Stimulated activated CD8-positive, alpha-beta memory T cell treated with anti-CD3 and anti-CD28 coated beads, Interleukin-12 subunit alpha, Interleukin-12 subunit beta, amount 100 ng/mL, for 24 hours (primary cell): Measurements from ENCODE around the gene ST6GALNAC2.
"Not testable (repeated sequence)": the region's sequence is repeated elsewhere in the genome, so short reads cannot be mapped to it uniquely, and the experiment has no call there.

Source experiments
- DNase-seq: peaks from one replicate; pipeline ENCODE4 v3.0.0-alpha.2; 2020; ENCODE audit errors: extremely low read depth

The ST6GALNAC2 gene

DNA sequence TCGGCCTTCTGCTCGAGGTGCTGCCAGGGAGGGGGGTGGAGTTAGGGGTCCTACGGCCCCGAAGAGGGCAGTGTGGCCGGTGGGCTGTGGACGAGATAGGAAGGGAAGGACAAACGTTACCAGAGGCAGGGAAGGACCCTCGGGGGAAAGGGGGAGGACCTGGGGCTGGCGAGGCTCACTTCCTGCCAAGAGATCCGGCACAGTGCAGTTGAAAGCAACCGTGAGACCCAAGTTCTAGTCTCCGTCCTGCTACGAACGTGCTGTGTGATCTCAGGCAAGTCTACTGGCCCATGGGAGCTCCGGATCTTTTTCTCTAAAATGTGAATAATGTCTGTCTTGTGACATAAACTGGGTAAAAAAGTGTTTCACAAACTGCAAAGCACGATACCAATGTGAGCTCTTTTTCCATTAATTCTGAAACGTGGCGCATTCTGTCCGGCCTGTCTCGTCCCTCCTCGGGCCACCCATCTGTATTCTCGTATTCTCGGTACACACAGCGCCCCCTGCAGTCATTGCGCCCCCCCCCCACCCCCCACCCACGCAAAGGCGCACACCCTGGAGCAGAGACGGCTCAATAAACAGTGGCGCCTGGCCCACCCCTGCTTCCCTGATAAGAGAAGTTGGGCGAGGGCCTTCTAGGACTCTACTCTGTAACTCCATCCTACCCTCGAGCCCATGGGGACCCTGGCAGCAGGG lies 57.0 kb downstream of the ST6GALNAC2 start:
- DNase-seq: no peak

- DNase-seq: no peak
Observed at GRCh38 chr17:76528156-76528527, 57.5 kb downstream of the ST6GALNAC2 start.

DNA sequence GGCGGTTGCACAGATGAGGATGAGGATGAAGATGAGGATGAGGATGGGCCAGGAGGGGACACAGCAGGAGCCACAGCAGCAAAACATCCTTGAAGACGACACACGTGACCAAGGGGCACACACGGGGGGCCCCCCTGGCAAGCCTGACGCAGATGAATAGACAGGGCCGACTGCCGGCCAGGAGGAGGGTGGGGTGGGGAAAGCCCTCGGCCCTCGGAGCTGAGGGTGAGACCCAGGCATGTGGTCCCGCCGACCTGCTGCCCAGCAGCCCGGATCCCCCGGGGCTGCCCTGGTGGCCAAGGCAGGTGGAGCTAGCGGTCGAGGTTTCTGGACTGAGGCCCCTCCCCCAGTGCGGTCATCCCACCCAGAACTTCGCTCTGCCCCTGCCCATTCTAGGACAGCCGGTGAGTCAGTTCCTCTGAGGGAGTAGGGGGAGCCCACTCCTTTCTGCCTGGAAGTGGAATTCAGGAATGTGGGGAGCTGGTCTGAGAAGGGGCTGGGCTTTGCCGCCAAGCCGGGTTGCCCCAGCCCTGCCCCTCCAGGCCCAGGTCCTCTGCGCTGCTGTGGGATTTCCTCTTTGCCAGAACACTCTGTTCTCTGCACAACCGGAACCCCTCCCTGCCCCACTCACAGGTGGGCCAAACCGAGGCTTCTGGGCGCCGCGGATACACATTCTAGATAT lies 58.1 kb downstream of the ST6GALNAC2 start:
- DNase-seq: no peak

DNA sequence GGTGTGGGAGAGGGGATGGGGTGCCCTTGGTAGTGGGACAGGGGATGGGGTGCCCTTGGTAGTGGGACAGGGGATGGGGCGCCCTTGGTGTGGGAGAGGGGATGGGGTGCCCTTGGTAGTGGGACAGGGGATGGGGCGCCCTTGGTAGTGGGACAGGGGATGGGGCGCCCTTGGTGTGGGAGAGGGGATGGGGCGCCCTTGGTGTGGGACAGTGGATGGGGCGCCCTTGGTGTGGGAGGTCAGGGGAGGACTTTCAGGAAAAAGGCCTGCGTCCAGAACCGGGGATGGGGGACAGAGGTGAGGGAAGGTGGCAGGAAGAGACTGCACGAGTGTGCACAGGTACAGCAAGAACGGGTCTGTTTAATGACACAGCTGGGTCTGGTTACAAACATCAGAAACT lies 58.6 kb downstream of the ST6GALNAC2 start:
- not testable (repeated sequence) for DNase-seq

GRCh38 chr17:76525513-76525833 lies 60.2 kb downstream of the ST6GALNAC2 start:
- DNase-seq: not testable (repeated sequence)

DNA sequence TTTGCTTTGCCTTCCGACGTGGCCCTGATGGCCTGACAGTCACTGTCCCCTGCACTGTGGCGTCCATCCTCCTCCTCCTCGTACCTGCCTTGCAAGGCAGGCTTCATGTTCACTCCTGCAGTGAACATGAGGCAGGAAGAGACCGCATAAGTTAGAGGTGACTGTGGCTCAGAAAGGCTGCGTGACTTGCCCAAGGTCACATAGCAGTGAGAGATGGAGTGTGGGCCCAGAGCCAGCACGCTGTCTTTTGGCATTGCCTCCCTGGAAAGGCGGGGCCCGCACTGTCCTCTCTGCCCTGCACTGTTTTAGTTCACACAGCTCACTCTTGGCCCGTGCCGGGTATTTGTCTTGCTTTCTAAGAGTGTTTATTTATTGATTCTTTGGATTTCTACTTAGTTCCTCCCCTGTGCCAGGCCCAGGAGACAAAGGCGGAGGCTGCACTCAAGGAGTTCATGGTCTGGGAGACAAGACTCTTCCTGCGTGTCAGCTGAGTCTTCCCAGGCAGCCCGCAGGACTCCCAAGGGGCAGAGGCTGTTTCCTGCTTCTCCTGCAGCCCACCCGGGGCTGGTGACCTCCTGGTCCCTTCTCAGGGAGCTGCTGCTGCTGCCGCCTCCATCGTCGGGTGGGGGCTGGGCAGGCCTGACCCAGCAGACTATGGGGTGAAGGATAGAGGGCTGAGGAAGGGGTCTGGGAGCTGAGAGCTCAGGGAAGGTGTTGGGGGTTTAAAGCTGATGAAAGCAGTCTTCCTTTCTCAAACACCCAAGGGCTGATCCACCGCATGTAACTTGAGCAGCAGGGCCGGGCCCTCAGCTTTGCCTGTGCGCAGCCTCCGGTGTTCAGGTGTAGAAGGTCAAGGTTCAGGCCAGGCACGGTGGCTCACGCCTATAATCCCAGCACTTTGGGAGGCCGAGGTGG lies 60.8 kb downstream of the ST6GALNAC2 start:
- DNase-seq: no peak

- peak; percentile 48 for DNase-seq
Observed at GRCh38 chr17:76523084-76524037, 62.3 kb downstream of the ST6GALNAC2 start.

- not testable (repeated sequence) for DNase-seq
Observed at GRCh38 chr17:76521683-76522082, 64.0 kb downstream of the ST6GALNAC2 start.

DNA sequence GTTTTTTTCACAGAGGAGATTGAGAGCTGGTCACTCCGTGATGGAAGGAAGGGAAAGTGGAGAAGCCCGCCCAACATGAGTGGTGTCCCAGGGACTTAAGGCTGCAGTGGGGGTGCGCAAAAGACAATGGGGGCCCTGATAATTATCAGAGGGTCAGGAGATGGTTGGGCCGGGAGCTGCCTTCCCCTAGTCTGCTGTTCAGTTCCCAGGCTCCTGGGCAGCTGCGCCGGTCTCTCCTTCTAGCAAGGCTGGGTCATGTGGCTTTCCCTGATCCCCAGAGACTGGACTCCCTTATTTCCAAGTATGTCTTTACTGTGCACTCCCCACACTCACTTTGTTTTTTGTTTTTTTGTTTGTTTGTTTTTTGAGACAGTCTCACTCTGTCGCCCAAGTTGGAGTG lies 64.4 kb downstream of the ST6GALNAC2 start:
- DNase-seq: no peak

DNA sequence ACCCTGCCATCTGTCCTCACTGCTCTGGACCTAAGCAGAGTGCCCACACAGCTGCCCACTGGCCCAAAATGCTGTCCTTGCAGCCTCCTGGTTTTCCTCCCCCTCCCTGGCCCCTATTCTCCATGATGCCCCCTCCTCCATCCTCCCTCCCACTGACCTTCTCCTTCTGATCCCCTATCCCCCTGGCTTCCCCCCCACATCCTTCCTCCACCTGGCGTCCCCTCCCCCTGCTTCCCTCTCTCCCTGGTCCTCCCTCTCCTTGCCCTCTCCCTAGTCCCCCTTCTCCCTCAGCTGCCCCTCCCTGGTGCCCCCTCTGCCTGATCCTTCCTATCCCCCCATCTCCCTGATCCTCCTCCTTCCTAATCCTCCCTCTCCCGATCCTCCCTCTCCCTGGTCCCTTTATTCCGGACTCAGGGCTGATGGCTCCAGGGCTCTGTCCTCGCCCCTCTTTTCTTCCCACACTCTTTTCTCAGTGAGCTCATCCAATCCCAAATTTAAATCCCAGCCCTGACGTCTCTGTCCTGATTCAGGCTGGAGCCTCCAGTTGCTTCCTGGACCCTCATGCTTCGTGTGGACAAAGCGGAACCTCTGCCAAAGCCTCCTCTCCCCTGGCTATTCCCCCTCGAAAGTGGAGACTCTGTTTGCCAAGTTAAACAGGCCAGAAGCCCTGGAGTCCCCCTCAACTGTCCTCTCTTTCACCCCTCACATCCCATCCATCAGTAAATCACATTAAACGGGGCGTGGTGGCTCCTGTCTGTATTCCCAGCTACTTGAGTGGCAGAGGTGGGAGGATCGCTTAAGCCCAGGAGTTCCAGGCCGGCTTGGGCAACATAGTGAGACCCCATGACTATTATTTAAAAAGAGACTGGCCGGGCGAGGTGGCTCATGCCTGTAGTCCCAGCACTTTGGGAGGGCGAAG lies 66.4 kb downstream of the ST6GALNAC2 start:
- no peak for DNase-seq

DNA sequence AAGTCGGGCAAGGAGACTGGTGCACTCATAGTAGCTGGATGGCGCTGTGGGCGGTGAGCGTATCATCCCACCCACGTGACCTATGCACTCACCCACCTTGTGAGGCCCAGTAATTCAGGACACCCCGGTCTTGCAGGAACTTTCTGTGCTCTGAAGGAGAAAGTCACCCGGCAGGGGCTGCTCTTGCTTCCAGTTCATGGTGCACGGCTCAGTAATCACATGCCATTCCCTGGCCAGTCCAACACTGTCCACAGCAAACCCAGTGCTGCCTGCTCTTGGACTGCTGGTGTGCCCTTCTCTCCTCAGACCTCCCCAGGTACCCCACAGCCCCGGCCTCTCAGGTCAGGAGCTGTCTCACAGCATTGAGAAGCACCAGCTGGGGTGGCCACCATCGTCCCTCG lies 68.0 kb downstream of the ST6GALNAC2 start:
- DNase-seq: no peak
